Adipocyte (in vitro differentiated cells): ENCODE results near the gene ANKFN1.

Experiments
- DNase-seq: peaks from one replicate; pipeline ENCODE4 v3.0.0-alpha.2; 2015; ENCODE audit warnings: low read depth
- H3K27me3 ChIP-seq: replicated peaks from 2 replicates; pipeline ENCODE4 v1.7.0; 2013; ENCODE audit warnings: mild to moderate bottlenecking, low read length, moderate library complexity; ENCODE audit not compliant: control insufficient read depth, insufficient read depth
- H3K36me3 ChIP-seq: 2 replicates; pipeline ENCODE4 v1.7.0; 2013; ENCODE audit warnings: low read length, mild to moderate bottlenecking, moderate library complexity; ENCODE audit not compliant: control insufficient read depth, insufficient read depth, severe bottlenecking
- H3K4me1 ChIP-seq: 2 replicates; pipeline ENCODE4 v1.7.0; 2013; ENCODE audit warnings: mild to moderate bottlenecking, low read length, moderate library complexity; ENCODE audit not compliant: control insufficient read depth, insufficient read depth
- H3K4me3 ChIP-seq: 2 replicates; pipeline ENCODE4 v1.7.0; 2013; ENCODE audit warnings: mild to moderate bottlenecking, low read length, moderate library complexity
- H3K9ac ChIP-seq: 2 replicates; pipeline ENCODE4 v1.7.0; 2013; ENCODE audit warnings: mild to moderate bottlenecking, low read length, moderate library complexity
- H3K9me3 ChIP-seq: 2 replicates; pipeline ENCODE4 v1.7.0; 2013; ENCODE audit warnings: mild to moderate bottlenecking, low read length, moderate library complexity; ENCODE audit not compliant: control insufficient read depth

The ANKFN1 gene

GRCh38 chr17:56149266-56150036 lies 3.8 kb upstream of the ANKFN1 start:
- Histone ChIP-seq H3K36me3 (no peaks in the 10 kb centered on the region), H3K9ac (no peak overlapping the region), H3K27me3 (no peaks in the 10 kb centered on the region), H3K9me3 (no peaks in the 10 kb centered on the region), H3K4me3 (no peak overlapping the region), H3K4me1 (no peaks in the 10 kb centered on the region)
- DNase-seq = no peak

GRCh38 chr17:56150649-56151048 lies 2.6 kb upstream of the ANKFN1 start:
- no peaks in the 10 kb centered on the region for H3K4me1 ChIP-seq
- H3K4me3 ChIP-seq = no peak overlapping the region
- no peaks in the 10 kb centered on the region for H3K9me3 ChIP-seq
- no peak overlapping the region for H3K9ac ChIP-seq
- no peaks in the 10 kb centered on the region for H3K27me3 ChIP-seq
- no peaks in the 10 kb centered on the region for H3K36me3 ChIP-seq
- DNase-seq = no peak

- no peaks in the 10 kb centered on the region for H3K27me3 ChIP-seq
- H3K9me3 ChIP-seq = no peaks in the 10 kb centered on the region
- no peak for DNase-seq
- no peaks in the 10 kb centered on the region for H3K36me3 ChIP-seq
- H3K4me3 ChIP-seq = no peak overlapping the region
- no peak overlapping the region for H3K9ac ChIP-seq
- H3K4me1 ChIP-seq = no peaks in the 10 kb centered on the region
Measured at GRCh38 chr17:56157845-56158244, 4.6 kb downstream of the ANKFN1 start.

- no peak overlapping the region for H3K4me3 ChIP-seq
- DNase-seq = no peak
- H3K9ac ChIP-seq = no peak overlapping the region
- no peaks in the 10 kb centered on the region for H3K27me3 ChIP-seq
- H3K9me3 ChIP-seq = no peaks in the 10 kb centered on the region
- no peaks in the 10 kb centered on the region for H3K36me3 ChIP-seq
- H3K4me1 ChIP-seq = no peaks in the 10 kb centered on the region
Measured at GRCh38 chr17:56158344-56158743, 5.1 kb downstream of the ANKFN1 start.

- Histone ChIP-seq H3K9me3 (no peaks in the 10 kb centered on the region), H3K36me3 (no peaks in the 10 kb centered on the region), H3K4me1 (no peaks in the 10 kb centered on the region), H3K4me3 (no peak overlapping the region), H3K9ac (no peak overlapping the region), H3K27me3 (no peaks in the 10 kb centered on the region)
- no peak for DNase-seq
Measured at GRCh38 chr17:56158915-56159825, 5.9 kb downstream of the ANKFN1 start.

GRCh38 chr17:56159826-56160380 lies 6.6 kb downstream of the ANKFN1 start:
- H3K9ac ChIP-seq = no peak overlapping the region

GRCh38 chr17:56160422-56160821 lies 7.1 kb downstream of the ANKFN1 start:
- Histone ChIP-seq H3K9me3 (no peaks in the 10 kb centered on the region), H3K9ac (no peak overlapping the region), H3K4me3 (no peak overlapping the region), H3K4me1 (no peaks in the 10 kb centered on the region), H3K27me3 (no peaks in the 10 kb centered on the region), H3K36me3 (no peaks in the 10 kb centered on the region)
- no peak for DNase-seq

More at GRCh38 chr17:56159826-56160380, 6.6 kb downstream of the ANKFN1 start:
- H3K4me3 ChIP-seq = no peak overlapping the region
- no peaks in the 10 kb centered on the region for H3K9me3 ChIP-seq
- no peaks in the 10 kb centered on the region for H3K4me1 ChIP-seq
- H3K27me3 ChIP-seq = no peaks in the 10 kb centered on the region
- no peaks in the 10 kb centered on the region for H3K36me3 ChIP-seq
- DNase-seq = no peak

- DNase-seq = peak; percentile 79
Measured at GRCh38 chr17:56165072-56165641, 11.9 kb downstream of the ANKFN1 start.

GRCh38 chr17:56167491-56167890 lies 14.2 kb downstream of the ANKFN1 start:
- Histone ChIP-seq H3K27me3 (no peaks in the 10 kb centered on the region), H3K4me3 (no peak overlapping the region), H3K36me3 (no peaks in the 10 kb centered on the region), H3K9ac (no peak overlapping the region), H3K9me3 (no peaks in the 10 kb centered on the region), H3K4me1 (no peaks in the 10 kb centered on the region)
- no peak for DNase-seq

More at GRCh38 chr17:56165072-56165641, 11.9 kb downstream of the ANKFN1 start:
- Histone ChIP-seq H3K4me3 (no peak overlapping the region), H3K9ac (no peak overlapping the region), H3K4me1 (no peaks in the 10 kb centered on the region), H3K36me3 (no peaks in the 10 kb centered on the region), H3K9me3 (no peaks in the 10 kb centered on the region), H3K27me3 (no peaks in the 10 kb centered on the region)

GRCh38 chr17:56169621-56170020 lies 16.3 kb downstream of the ANKFN1 start:
- H3K9ac ChIP-seq = no peak overlapping the region
- no peaks in the 10 kb centered on the region for H3K9me3 ChIP-seq
- peaks cover 6% of the 10 kb centered on the region for H3K4me1 ChIP-seq
- H3K27me3 ChIP-seq = no peaks in the 10 kb centered on the region
- no peak overlapping the region for H3K4me3 ChIP-seq
- H3K36me3 ChIP-seq = no peaks in the 10 kb centered on the region
- no peak for DNase-seq
